ENCODE measurements around the gene TRIM54.

DNA sequence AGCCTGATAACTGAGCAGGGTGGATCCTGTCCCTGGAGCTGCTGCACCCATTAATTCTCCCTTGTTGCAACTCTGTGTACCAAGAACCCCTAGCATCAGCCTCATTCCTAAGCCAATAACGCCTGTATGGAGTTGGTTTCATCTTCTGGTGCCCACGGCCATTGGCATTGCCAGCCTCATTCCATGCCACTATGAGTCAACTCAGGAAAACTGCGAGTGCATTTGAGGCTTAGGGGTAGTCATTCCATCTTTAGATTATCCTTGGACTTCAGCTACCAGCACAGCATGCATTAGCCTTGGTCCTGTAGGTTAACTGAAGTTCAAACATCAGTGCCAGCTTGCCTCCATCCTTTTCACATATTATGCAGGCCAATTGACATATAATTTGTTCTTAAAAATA, 1.4 kb upstream of the TRIM54 start:
- TF ChIP-seq CTCF (conservative IDR thresholded peaks at IDR 0.05) = no peak
- TF ChIP-seq EZH2 (IDR thresholded peaks at IDR 0.05; ENCODE audit: low read depth) = no peak
